GM18951 (cell line): ENCODE measurements around the gene TTC39B.

Source experiments
- POLR2A ChIP-seq: IDR thresholded peaks from 4 replicates; pipeline ENCODE4 v1.6.1; 2011; ENCODE audit warnings: mild to moderate bottlenecking; ENCODE audit not compliant: insufficient read length, insufficient read depth; ENCODE audit errors: extremely low read depth
- in situ Hi-C: fragments of 300-500 bp; cut with MboI; formaldehyde crosslinking; loops from one replicate; pipeline ENCODE4 v1.12.0; 2022; ENCODE audit warnings: low sequenced_read_pairs, mixed read lengths, inconsistent platforms; ENCODE audit not compliant: unreplicated experiment

Gene TTC39B

DNA sequence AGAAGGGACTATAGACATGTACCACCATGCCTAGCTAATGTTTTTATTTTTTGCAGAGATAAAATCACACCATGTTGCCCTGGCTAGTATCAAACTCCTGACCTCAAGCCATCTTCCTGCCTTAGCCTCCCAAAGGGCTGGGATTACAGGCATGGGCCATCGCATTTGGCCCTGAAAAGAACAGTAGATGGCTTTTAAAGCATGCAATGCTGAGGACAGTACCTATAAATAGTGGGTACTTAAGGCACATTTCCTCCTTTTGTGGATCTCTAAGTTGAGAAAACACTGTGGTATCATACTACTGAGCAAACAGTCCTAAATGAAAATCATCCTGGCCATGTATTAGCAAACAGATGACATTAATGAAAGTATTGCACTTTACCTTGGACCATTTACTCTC lies 119.4 kb downstream of the TTC39B start:
- TF ChIP-seq POLR2A: no peak
- in situ Hi-C loops: no loop called here

DNA sequence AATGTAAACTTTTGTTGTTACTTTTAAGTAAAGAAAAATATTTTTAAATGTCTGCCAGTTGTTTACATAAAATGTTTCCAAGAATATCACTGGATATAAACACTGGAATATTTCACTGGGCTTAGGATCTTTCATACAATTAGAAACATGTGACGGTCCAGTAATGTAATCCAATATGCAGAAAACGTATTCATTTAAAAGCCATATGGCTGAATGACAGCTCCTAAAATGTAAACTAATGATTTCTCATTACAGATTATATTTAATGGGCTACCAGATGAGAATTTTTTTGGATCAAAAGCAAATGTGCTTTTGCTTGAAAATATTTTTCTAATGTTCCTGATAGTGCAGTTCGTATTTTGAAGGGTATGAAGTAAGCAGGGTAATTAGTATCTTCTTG lies 124.3 kb downstream of the TTC39B start:
- TF ChIP-seq POLR2A: no peak
- in situ Hi-C loops: no loop called here

DNA sequence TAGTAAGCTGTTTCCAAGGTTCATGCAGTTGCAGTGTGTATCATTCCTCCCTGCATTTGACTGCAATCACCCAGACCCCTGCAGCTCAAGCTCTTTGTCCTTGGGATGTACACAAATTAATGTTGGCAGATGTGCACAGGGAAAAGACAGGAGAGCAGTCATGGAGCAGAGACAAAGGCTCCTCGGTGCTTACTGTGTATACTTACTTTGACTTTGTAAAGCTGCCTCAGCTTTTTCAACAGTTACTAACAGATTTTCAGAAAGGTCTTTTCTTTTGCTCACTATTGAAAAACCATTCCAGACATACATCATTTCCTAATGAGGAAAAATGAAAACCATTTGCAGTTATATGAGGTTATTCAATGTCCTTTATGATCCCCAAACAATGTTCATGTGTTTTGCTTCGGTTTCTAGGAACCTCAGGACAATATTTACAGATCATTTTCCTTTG lies 124.9 kb downstream of the TTC39B start:
- no peak for TF ChIP-seq POLR2A
- in situ Hi-C loops: no loop called here

DNA sequence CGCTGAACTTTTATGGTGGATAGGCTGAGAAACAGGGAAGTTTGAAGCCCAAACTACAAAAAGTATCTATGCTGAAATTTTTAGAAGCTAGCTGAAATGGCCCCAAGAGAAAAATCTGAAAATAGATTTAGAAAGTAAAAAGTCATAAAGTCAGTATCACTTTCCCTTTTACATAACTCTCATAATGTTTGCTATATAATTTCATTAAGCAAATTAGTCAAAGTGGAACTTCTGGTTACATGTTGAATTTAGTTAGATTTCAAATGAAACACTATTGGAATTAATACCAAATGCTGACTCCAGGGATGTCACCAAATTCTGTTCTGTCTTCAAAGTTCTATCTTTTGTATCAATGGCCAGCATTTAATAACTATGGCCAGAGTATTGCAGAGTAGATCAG lies 126.9 kb downstream of the TTC39B start:
- no peak for TF ChIP-seq POLR2A
- in situ Hi-C loops: no loop called here

DNA sequence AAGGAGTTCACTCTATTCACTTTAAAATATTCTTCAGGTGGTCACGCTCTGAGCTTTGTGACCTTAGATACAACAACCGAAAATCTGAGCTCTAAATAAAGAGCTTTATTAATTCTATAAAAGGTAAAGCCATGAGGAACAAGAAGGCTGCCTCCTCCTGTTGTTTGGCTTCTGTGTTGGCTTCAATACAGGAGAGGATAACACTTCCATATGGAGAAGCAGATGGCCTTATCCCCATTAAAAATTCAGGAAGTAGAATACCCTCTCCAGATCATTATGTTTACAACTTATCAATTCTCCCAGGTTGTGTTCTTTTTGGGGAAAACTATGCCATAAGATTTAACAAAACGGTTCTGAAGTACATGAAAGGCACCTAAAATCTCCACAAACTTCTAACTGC lies 128.4 kb downstream of the TTC39B start:
- TF ChIP-seq POLR2A: no peak
- in situ Hi-C loops: no loop called here

DNA sequence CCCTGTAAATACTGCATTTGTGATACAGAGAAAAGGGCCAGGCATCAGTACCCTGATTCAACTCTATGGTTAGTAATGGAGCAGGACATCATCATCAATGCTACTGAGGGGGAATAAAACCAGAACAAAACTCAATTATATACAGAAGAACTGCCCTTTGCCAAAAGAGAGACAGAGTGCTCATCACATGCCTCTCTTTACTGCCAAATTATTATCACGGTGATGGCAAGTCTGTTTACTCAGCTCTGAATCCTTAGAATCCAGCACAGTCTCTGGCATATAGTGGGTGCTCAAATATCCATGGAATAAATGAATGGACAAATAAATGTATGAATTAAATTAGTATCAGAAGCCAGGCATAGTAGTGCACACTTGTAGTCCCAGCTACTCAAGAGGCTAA lies 130.2 kb downstream of the TTC39B start:
- TF ChIP-seq POLR2A: no peak
- in situ Hi-C loops: no loop called here

DNA sequence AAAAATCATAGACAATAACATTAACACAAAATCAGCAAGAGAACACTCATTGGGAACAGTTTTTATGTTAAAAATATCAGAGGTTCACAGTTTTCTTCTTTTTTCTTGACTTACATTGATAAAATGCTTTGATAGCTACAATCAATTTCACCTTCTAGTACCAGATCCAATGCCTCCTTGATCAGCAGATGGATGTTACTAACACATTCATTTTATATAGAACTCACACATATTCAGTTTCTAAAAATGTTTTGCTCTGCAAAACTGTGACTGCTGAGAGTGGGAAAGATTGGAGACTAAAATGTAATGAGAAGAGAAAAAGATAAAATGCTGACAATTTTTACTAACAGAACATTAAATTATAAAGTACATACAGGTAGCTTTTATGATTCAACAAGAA lies 143.1 kb downstream of the TTC39B start:
- in situ Hi-C loops: no loop called here
- TF ChIP-seq POLR2A: no peak

DNA sequence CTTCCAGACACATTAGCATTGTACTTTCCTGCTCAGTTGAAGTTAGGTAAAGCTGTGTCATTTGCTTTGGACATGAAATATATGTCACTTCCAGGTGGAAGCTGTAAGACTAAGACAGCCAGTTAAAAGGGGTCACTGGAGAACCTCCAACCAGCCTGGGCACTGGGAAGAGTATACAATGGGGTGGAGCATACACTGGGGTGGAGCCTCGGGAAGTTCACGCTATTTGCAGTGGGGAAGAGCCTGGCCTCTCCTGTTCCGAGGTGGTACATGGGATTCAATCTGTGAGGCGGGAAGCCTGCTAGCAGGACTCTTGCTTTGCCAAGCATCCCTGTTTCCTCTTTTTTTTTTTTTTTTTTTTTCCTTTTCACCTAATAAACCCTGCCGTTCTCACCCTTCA lies 145.3 kb downstream of the TTC39B start:
- no peak for TF ChIP-seq POLR2A
- in situ Hi-C loops: no loop called here

DNA sequence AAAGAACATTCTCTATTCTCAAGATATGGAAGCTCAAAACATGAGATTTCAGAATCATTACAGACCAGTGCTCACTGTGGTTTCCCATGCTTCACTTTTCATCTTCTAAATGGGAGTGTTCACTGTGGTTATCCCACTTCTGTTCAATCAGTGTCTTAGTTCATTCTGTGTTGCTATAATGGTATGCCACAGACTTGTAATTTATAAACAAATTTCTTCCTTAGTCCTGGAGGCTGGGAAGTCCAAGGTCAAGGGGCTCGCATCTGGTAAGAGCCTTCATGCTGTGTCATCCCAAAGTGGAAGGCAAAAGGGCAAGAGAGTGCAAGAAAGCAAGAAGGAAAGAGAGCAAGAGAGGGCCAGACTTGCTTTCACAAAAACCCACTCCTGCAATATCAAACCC lies 146.3 kb downstream of the TTC39B start:
- in situ Hi-C loops: no loop called here
- no peak for TF ChIP-seq POLR2A

DNA sequence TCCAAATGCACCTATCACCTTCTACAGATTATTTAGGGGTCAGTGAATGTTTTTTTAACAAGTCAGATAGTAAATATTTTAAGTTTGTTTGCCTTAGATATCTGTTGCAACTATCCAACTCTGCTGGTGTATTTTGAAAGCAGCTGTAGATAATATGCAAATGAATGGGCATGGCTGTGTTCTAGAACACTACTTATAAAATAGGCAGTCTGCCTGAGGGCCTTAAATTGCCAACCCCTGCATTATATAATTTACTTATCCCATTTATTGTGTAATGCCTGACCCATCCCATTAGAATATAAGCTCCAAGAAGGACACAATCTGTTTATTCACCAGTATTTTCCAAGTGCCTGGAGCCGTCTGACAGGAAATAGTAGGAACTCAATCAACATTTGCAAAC lies 149.0 kb downstream of the TTC39B start:
- in situ Hi-C loops: no loop called here
- no peak for TF ChIP-seq POLR2A

DNA sequence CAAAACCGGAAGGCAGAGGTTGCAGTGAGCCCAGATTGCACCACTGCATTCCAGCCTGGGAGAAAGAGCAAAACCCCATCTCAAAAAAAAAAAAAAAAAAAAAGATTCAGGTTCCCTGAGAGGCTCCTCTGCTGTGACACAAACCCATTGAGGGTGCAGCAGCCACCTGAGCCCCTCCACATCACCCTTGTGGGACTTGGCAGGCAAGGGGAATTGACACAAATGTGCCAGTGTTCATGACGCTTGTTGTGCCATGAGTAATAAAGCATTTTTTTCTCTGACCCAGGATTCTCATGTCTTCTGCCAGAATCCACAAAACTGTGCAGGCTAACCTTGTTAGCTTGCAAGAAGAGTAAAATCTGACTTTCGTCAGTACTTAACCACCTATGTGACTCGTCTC lies 149.6 kb downstream of the TTC39B start:
- in situ Hi-C loops: no loop called here
- no peak for TF ChIP-seq POLR2A

DNA sequence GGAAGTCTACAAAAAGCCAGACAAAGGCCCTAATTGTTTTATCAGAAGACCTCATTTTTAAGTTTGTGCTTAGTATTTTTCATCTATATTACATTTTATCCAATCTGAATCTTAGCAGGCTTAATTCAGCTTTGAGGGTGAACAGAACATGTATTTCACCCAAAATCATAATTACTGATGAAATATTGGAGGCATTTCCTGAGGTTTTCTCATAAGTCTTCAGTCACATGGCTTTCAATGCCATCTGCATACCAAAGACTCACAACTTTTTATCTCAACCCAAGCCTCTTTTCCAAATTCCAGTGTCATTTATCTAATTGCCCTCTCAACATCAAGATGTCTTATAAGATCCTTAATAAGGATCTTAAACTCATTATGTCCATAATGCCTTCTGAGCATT lies 150.8 kb downstream of the TTC39B start:
- no peak for TF ChIP-seq POLR2A
- in situ Hi-C loops: no loop called here

DNA sequence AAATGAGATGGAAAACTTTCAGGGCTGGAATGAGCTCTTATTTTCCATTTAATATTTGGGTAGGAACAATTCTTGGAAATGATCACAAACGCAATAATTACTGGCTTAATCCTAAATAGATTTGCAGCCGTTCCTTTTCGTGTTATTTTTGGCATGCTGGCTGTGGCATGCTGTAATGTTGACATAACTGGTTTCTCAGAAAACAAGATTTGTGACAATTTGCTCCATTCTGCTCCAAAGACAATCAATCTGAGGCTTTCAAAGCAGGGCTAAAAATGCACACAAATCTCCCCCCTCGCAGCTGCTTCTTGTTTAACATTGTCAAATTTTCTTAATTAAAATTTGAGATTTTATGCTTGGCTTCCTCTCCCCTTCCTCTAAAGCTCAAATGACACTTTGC lies 151.2 kb downstream of the TTC39B start:
- TF ChIP-seq POLR2A: no peak
- in situ Hi-C loops: no loop called here

DNA sequence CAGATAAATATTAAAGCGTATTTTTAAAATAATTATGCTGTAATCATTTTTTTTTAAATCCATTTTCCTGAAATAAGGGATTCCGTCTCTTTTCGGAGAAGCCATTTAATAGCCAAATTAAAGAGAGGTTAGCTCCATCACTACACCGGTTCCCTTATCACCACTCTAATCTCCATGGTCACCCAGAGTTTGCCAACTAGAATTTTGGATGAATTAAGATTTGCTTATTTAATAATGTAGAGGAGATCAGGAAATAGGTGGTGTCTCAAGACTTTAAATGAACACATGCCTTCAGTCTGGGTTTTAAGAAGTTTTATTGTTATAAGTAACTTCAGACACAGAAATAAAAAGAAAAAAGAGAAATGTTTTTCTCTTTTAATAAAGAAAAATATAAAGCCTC lies 151.7 kb downstream of the TTC39B start:
- TF ChIP-seq POLR2A: no peak

DNA sequence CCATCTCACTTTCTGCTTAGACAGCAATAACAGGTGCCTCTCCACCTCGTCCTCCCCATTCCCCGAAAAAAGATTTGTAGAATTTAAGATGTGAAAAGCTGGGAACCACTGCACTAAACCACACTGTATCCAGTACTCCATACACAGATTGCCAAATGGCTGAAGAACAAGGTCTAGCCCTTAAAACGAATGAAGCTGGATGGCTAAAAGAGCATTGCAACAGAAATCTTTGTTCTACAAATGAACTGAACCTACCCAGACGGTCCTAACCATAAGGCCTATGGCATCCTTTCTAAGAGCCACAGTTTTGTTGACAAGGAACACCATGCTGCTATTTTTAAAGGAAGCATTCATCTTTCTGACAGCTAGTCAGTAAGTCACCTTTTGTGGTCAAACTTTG lies 152.3 kb downstream of the TTC39B start:
- in situ Hi-C loops: no loop called here
- no peak for TF ChIP-seq POLR2A

More for the DNA sequence above, 151.7 kb downstream of the TTC39B start:
- in situ Hi-C loops: no loop called here
